HG03460 (cell line): ENCODE results near the gene TMOD3.
"Not testable (repeated sequence)": the region's sequence is repeated elsewhere in the genome, so short reads cannot be mapped to it uniquely, and the experiment has no call there.

ENCODE experiments used
- ATAC-seq: cut with Tn5 transposase; IDR thresholded peaks from one replicate; pipeline ENCODE4 v1.9.1; 2021; ENCODE audit not compliant: unreplicated experiment

TMOD3 gene

DNA sequence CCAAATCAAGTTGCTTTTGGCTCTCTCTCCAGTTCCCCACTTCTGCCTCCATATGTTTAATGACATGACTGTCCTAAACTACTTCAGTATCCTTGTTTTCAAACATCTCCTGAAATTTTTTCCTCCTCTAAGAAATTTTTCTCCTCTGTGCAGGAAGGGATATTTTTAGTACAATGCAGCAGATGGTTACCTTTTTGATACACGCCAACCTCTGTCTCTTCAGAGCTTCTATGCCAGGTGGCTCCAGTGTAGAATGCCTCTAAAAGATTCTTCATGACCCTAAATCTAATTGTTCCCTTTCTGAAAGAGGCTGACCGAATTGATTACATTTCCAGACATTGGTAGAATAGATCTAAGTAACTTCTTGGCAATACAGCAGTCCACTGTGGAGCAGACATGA, 33.7 kb downstream of the TMOD3 start:
- no peak for ATAC-seq

DNA sequence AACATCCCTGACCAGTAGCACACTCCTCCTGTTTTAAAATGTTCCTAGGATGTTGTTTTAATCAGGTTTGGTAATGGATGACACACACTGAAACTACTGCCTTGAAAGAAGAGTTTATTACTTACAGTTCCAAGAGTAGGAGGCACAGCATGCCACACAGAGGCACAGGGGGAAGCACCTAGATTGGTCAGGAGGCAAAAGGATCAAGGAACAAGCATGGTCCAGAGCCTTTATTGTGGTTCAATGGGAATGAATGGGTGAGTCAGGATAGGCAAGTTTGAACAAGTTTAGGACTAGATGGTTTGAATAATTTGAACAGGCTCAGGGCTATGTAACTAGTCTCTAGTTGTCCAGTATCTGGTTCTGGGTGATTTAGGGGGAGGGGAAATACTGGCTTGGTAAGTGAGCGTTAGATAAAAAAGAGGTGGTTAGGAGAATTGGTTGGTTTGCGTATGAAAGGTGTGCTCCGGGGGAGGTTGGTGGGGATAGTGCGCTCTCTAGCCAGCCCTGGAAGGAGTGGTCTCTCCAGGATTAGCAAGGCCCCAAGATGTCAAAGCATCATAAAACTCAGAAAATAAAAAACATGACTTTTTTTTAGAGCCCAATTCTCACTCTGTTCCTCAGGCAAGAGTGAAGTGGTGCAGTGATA, 35.1 kb downstream of the TMOD3 start:
- no peak for ATAC-seq

DNA sequence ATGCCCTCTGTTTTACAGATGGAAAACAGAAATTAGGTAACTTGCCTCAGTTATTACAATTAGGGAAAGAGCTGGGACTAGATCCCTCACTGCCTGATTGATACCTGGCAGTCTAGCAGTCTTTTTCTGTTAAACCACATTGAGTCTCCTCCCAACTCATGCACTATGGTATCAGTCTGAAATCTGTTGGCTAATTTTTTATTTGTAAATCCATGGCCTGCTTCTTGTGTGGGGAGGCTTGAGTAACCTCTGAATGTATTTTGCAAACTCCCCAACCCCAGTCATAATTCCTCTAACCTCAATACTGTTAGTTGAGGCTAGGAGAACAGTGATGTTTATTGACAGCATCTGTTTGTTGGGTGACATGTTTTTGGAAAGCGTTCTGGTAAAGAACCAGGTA, 35.9 kb downstream of the TMOD3 start:
- no peak for ATAC-seq

DNA sequence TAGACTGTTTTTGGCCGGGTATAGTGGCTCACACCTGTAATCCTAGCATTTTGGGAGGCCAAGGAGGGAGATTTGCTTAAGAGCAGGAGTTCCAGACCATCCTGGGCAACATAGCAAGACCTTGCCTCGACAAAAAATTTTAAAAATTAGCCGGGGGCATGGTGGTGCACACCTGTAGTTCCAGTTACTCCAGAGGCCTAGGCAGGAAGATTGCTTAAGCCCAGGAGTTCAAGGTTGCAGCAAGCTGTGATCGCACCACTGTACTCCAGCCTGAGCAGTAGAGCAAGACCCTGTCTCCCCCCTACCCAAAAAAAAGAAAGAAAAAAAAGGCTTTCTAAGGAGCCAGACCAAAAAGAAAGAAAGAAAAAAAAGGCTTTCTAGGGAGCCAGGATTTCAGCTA, 36.7 kb downstream of the TMOD3 start:
- no peak for ATAC-seq

- no peak for ATAC-seq
These were observed 37.3 kb downstream of the TMOD3 start for GRCh38 chr15:51866751-51867150.

DNA sequence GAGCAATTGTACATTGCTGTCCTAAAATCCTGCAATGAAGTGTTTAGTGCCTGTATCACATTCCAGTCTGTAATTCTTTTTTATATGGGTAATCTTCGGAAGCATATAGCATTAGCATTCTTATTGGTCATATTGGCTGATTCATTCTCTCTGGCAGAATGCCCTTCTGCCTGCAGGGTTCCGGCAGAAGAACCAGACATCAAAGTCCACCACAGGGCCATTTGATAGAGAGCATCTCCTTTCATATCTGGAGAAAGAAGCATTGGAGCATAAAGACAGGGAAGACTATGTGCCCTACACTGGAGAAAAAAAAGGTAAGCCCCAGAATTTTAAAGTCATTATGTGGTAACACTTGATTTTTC, 39.6 kb downstream of the TMOD3 start:
- ATAC-seq, result no peak

- ATAC-seq, result no peak
These were observed 41.3 kb downstream of the TMOD3 start for GRCh38 chr15:51870774-51871173.

GRCh38 chr15:51874751-51875644, 45.5 kb downstream of the TMOD3 start:
- no peak for ATAC-seq

DNA sequence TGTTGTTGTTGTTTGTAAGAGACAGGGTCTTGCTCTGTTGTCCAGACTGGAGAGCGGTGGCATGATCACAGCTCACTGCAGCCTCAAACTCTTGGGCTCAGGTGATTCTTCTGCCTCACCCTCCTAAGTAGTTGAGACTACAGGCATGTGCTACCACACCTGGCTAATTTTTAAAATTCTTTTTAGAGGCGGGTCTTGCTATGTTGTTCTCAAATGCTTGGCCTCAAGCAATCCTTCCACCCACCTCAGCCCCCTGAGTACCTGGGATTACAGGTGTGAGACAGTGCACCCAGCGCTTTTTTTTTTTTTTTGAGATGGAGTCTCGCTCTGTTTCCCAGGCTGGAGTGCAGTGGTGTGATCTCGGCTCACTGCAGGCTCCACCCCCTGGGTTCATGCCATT, 46.7 kb downstream of the TMOD3 start:
- no peak for ATAC-seq

- ATAC-seq, result no peak
These were observed 49.3 kb downstream of the TMOD3 start for GRCh38 chr15:51878446-51879386.

DNA sequence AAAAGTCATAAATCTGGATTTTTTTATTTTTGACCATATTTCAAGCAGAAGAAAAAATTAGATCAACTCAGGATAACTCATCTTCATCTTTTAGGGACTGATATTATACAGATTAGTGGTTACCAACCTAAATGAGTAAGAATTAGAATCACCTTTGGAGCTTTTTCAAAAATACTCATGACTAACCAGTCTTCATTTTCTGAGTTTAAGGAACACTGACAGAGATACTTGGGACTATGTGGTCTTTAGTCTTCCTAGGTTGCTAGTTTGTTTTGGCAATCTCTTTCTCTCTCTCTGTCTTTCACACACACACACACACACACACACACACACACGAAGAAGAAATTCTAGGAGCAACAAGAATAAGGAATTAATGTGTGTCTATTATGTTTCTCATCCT, 50.1 kb downstream of the TMOD3 start:
- no peak for ATAC-seq

GRCh38 chr15:51883271-51883837, 53.9 kb downstream of the TMOD3 start:
- no peak for ATAC-seq

GRCh38 chr15:51884041-51884440, 54.6 kb downstream of the TMOD3 start:
- no peak for ATAC-seq

GRCh38 chr15:51884517-51885236, 55.2 kb downstream of the TMOD3 start:
- ATAC-seq, result no peak

- ATAC-seq, result not testable (repeated sequence)
These were observed 56.3 kb downstream of the TMOD3 start for GRCh38 chr15:51885758-51886157.

DNA sequence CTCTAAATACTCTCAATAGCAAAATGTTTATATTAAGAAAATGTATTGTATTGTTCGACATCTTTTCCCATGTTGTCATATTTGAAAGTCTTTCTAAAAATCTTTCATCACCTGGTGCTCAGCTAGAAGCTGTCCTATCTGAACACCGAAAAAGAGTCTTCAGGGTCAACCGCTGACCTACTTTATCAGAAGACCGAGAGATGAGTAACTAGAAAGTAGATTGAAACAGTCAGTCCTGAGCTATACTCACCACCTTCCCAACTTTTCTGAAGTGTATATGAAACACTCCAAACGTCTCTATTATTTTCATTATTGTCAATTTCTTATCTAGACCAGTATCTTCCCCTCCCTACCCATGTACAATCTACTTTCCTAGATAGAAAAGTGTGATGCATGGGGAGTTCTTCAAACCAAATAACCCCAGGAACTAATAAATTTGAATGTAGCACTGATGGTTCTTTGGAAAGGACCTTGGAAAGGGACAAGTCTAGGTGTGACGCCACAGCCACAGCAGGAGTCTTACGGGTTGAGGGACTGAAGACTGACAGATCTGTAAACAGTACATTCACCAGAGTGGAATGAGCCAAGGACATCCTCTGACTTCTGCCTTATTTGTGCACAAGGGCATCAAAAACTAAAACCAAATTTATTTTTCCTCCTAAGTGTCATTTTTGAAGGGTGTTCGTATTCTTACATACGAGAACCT, 58.6 kb downstream of the TMOD3 start:
- ATAC-seq, result no peak

DNA sequence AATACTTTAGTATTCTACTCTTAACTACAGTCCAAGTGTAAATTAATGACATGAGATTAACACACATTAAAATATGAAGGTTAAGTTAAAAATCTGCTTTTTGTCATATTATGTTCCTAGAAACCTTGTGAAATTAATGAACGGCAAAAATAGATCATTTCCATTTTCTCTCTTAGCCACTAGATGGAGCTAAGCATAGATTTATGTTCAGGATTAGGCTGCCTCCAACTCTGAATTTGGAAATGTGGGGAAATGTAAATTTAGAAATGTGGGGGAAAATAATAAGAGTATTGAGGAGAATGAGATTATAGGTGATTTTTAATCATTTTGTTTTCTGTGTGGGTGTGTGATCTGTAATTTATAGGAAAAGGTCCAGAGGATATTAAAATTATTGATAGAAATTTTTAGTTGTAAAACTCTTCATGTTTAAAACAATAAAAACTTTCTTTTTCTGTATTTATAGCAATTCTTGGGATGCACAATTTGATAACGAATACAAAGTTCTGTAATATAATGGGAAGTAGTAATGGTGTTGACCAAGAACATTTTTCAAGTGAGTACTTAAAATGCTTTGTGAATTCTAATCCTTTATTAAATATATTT, 59.2 kb downstream of the TMOD3 start:
- ATAC-seq, result no peak

DNA sequence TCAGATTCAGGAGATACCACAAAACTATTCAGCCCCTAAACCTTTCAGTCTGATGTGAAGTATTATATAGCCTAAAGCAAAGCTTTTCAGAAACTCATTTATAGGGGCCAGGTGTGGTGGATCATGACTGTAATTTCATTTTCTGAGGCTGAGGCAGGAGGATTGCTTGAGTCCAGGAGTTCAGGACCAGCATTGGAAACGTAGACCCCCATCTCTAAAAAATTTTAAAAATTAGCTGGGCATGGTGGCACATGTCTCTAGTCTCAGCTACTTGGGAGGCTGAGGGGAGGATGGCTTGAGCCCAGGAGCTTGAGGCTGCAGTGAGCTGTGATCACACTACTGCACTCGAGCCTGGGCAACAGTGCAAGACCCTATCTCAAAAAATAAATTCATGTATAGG, 60.0 kb downstream of the TMOD3 start:
- ATAC-seq, result no peak

GRCh38 chr15:51904421-51904820, 75.0 kb downstream of the TMOD3 start:
- no peak for ATAC-seq
